Measurements from ENCODE around the gene POLR3B.

POLR3B gene

GRCh38 chr12:106392759-106393158, 35.2 kb downstream of the POLR3B start:
- H3K4me1 ChIP-seq (ENCODE audit: insufficient read depth, low read length) = peaks cover 15% of the 10 kb centered on the region
- H3K27me3 ChIP-seq (ENCODE audit: insufficient read depth, low read length) = no peaks in the 10 kb centered on the region
- H3K9me3 ChIP-seq (ENCODE audit: low read length) = peaks cover 5% of the 10 kb centered on the region
- H3K36me3 ChIP-seq (ENCODE audit: insufficient read depth, low read length) = peaks cover 22% of the 10 kb centered on the region
- no peak overlapping the region for H2AFZ ChIP-seq (ENCODE audit: low read depth, low read length)
- H3K4me3 ChIP-seq (ENCODE audit: low read length) = no peak overlapping the region

GRCh38 chr12:106409878-106410277, 52.3 kb downstream of the POLR3B start:
- Histone ChIP-seq H2AFZ (ENCODE audit: low read depth, low read length) (no peak overlapping the region), H3K36me3 (ENCODE audit: insufficient read depth, low read length) (peaks cover 4% of the 10 kb centered on the region), H3K4me1 (ENCODE audit: insufficient read depth, low read length) (no peaks in the 10 kb centered on the region), H3K4me3 (ENCODE audit: low read length) (no peak overlapping the region), H3K27me3 (ENCODE audit: insufficient read depth, low read length) (no peaks in the 10 kb centered on the region), H3K9me3 (ENCODE audit: low read length) (peaks cover 2% of the 10 kb centered on the region)

- Histone ChIP-seq H3K9me3 (ENCODE audit: low read length) (peaks cover 2% of the 10 kb centered on the region), H3K36me3 (ENCODE audit: insufficient read depth, low read length) (peaks cover 4% of the 10 kb centered on the region), H2AFZ (ENCODE audit: low read depth, low read length) (no peak overlapping the region), H3K27me3 (ENCODE audit: insufficient read depth, low read length) (no peaks in the 10 kb centered on the region), H3K4me1 (ENCODE audit: insufficient read depth, low read length) (peaks cover 10% of the 10 kb centered on the region), H3K4me3 (ENCODE audit: low read length) (no peak overlapping the region)
These were observed 55.0 kb downstream of the POLR3B start for GRCh38 chr12:106412563-106412962.

GRCh38 chr12:106415134-106415533, 57.6 kb downstream of the POLR3B start:
- H3K9me3 ChIP-seq (ENCODE audit: low read length) = peaks cover 2% of the 10 kb centered on the region
- H3K4me3 ChIP-seq (ENCODE audit: low read length) = no peak overlapping the region

GRCh38 chr12:106416273-106416672, 58.7 kb downstream of the POLR3B start:
- Histone ChIP-seq H3K4me3 (ENCODE audit: low read length) (no peak overlapping the region), H2AFZ (ENCODE audit: low read depth, low read length) (no peak overlapping the region), H3K27me3 (ENCODE audit: insufficient read depth, low read length) (no peaks in the 10 kb centered on the region), H3K9me3 (ENCODE audit: low read length) (peaks cover 2% of the 10 kb centered on the region), H3K36me3 (ENCODE audit: insufficient read depth, low read length) (peaks cover 4% of the 10 kb centered on the region), H3K4me1 (ENCODE audit: insufficient read depth, low read length) (peaks cover 21% of the 10 kb centered on the region)

More at GRCh38 chr12:106415134-106415533, 57.6 kb downstream of the POLR3B start:
- Histone ChIP-seq H3K4me1 (ENCODE audit: insufficient read depth, low read length) (peaks cover 21% of the 10 kb centered on the region), H3K27me3 (ENCODE audit: insufficient read depth, low read length) (no peaks in the 10 kb centered on the region), H3K36me3 (ENCODE audit: insufficient read depth, low read length) (peaks cover 4% of the 10 kb centered on the region), H2AFZ (ENCODE audit: low read depth, low read length) (no peak overlapping the region)

GRCh38 chr12:106417926-106418910, 60.7 kb downstream of the POLR3B start:
- no peaks in the 10 kb centered on the region for H3K27me3 ChIP-seq (ENCODE audit: insufficient read depth, low read length)
- H3K36me3 ChIP-seq (ENCODE audit: insufficient read depth, low read length) = no peaks in the 10 kb centered on the region
- no peak overlapping the region for H3K4me3 ChIP-seq (ENCODE audit: low read length)
- H2AFZ ChIP-seq (ENCODE audit: low read depth, low read length) = no peak overlapping the region
- H3K9me3 ChIP-seq (ENCODE audit: low read length) = no peaks in the 10 kb centered on the region
- peaks cover 21% of the 10 kb centered on the region for H3K4me1 ChIP-seq (ENCODE audit: insufficient read depth, low read length)

- H2AFZ ChIP-seq (ENCODE audit: low read depth, low read length) = no peak overlapping the region
- H3K27me3 ChIP-seq (ENCODE audit: insufficient read depth, low read length) = no peaks in the 10 kb centered on the region
- H3K4me3 ChIP-seq (ENCODE audit: low read length) = no peak overlapping the region
- H3K36me3 ChIP-seq (ENCODE audit: insufficient read depth, low read length) = no peaks in the 10 kb centered on the region
- no peaks in the 10 kb centered on the region for H3K9me3 ChIP-seq (ENCODE audit: low read length)
- peaks cover 21% of the 10 kb centered on the region for H3K4me1 ChIP-seq (ENCODE audit: insufficient read depth, low read length)
These were observed 61.4 kb downstream of the POLR3B start for GRCh38 chr12:106418970-106419369.

- Histone ChIP-seq H3K4me3 (ENCODE audit: low read length) (no peak overlapping the region), H3K27me3 (ENCODE audit: insufficient read depth, low read length) (no peaks in the 10 kb centered on the region), H3K36me3 (ENCODE audit: insufficient read depth, low read length) (no peaks in the 10 kb centered on the region), H3K4me1 (ENCODE audit: insufficient read depth, low read length) (peaks cover 10% of the 10 kb centered on the region), H3K9me3 (ENCODE audit: low read length) (no peaks in the 10 kb centered on the region), H2AFZ (ENCODE audit: low read depth, low read length) (no peak overlapping the region)
These were observed 65.7 kb downstream of the POLR3B start for GRCh38 chr12:106423291-106423690.

GRCh38 chr12:106425061-106425702, 67.6 kb downstream of the POLR3B start:
- Histone ChIP-seq H3K36me3 (ENCODE audit: insufficient read depth, low read length) (peaks cover 9% of the 10 kb centered on the region), H3K4me3 (ENCODE audit: low read length) (no peak overlapping the region), H2AFZ (ENCODE audit: low read depth, low read length) (no peak overlapping the region), H3K9me3 (ENCODE audit: low read length) (no peaks in the 10 kb centered on the region), H3K27me3 (ENCODE audit: insufficient read depth, low read length) (no peaks in the 10 kb centered on the region), H3K4me1 (ENCODE audit: insufficient read depth, low read length) (no peaks in the 10 kb centered on the region)

- no peaks in the 10 kb centered on the region for H3K27me3 ChIP-seq (ENCODE audit: insufficient read depth, low read length)
- H3K4me1 ChIP-seq (ENCODE audit: insufficient read depth, low read length) = no peaks in the 10 kb centered on the region
- H2AFZ ChIP-seq (ENCODE audit: low read depth, low read length) = no peak overlapping the region
- H3K9me3 ChIP-seq (ENCODE audit: low read length) = no peaks in the 10 kb centered on the region
- no peak overlapping the region for H3K4me3 ChIP-seq (ENCODE audit: low read length)
- peaks cover 12% of the 10 kb centered on the region for H3K36me3 ChIP-seq (ENCODE audit: insufficient read depth, low read length)
These were observed 70.4 kb downstream of the POLR3B start for GRCh38 chr12:106427917-106428316.

GRCh38 chr12:106428384-106428783, 70.8 kb downstream of the POLR3B start:
- H2AFZ ChIP-seq (ENCODE audit: low read depth, low read length) = no peak overlapping the region
- H3K4me1 ChIP-seq (ENCODE audit: insufficient read depth, low read length) = no peaks in the 10 kb centered on the region
- H3K27me3 ChIP-seq (ENCODE audit: insufficient read depth, low read length) = no peaks in the 10 kb centered on the region
- peaks cover 12% of the 10 kb centered on the region for H3K36me3 ChIP-seq (ENCODE audit: insufficient read depth, low read length)
- H3K9me3 ChIP-seq (ENCODE audit: low read length) = no peaks in the 10 kb centered on the region
- no peak overlapping the region for H3K4me3 ChIP-seq (ENCODE audit: low read length)

- H3K36me3 ChIP-seq (ENCODE audit: insufficient read depth, low read length) = peaks cover 14% of the 10 kb centered on the region
- H3K9me3 ChIP-seq (ENCODE audit: low read length) = no peaks in the 10 kb centered on the region
- no peaks in the 10 kb centered on the region for H3K27me3 ChIP-seq (ENCODE audit: insufficient read depth, low read length)
- H2AFZ ChIP-seq (ENCODE audit: low read depth, low read length) = no peak overlapping the region
- no peak overlapping the region for H3K4me3 ChIP-seq (ENCODE audit: low read length)
- no peaks in the 10 kb centered on the region for H3K4me1 ChIP-seq (ENCODE audit: insufficient read depth, low read length)
These were observed 71.5 kb downstream of the POLR3B start for GRCh38 chr12:106429043-106429552.

GRCh38 chr12:106429636-106430035, 72.1 kb downstream of the POLR3B start:
- H3K4me3 ChIP-seq (ENCODE audit: low read length) = no peak overlapping the region

More at GRCh38 chr12:106429636-106430035, 72.1 kb downstream of the POLR3B start:
- Histone ChIP-seq H3K4me1 (ENCODE audit: insufficient read depth, low read length) (no peaks in the 10 kb centered on the region), H3K9me3 (ENCODE audit: low read length) (no peaks in the 10 kb centered on the region), H3K27me3 (ENCODE audit: insufficient read depth, low read length) (no peaks in the 10 kb centered on the region), H2AFZ (ENCODE audit: low read depth, low read length) (no peak overlapping the region), H3K36me3 (ENCODE audit: insufficient read depth, low read length) (peaks cover 16% of the 10 kb centered on the region)
